Astrocyte (in vitro differentiated cells and primary cell): ENCODE data around the gene TOP3B.

Source experiments
- EZH2 ChIP-seq: IDR thresholded peaks from 2 replicates; pipeline ENCODE4 v1.6.1; 2012; ENCODE audit warnings: mild to moderate bottlenecking, low read length, inconsistent platforms; ENCODE audit not compliant: insufficient read depth
- TF ChIP-seq, protein P1 (sequence below): IDR thresholded peaks from 2 replicates; pipeline ENCODE4 v1.5.1; 2011; ENCODE audit warnings: low read depth, mild to moderate bottlenecking, inconsistent platforms, low read length, moderate library complexity; ENCODE audit not compliant: insufficient read depth

DNA sequence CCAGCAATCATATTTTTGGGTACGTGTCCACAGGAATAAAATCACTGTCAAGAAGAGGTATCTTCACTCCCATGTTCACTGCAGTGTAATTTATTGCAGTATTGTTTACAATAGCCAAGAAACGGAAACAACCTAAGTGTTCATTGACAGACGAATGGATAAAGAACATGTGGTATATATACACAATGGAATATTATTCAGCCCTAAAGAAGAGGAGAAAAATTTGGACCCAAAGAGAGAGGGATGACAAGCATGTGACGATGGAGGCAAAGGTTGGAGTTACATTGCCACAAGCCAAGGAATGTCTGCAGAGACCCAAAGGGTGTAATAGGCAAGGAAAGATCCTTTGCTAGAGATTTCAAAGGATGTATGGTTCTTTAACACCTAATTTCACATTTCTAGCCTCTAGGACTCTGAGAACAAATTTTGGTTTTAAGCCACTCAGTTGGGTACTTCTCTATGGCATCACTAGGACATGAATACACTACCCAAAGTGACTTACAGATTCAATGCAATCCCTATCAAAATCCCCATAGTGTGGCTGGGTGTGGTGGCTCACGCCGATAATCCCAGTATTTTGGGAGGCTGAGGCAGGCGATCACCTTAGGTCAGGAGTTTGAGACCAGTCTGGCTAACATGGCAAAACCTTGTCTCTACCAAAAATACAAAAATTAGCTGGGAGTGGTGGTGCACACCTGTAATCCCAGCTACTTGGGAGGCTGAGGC, 31.1 kb upstream of the TOP3B start:
- TF ChIP-seq, protein P1, sequence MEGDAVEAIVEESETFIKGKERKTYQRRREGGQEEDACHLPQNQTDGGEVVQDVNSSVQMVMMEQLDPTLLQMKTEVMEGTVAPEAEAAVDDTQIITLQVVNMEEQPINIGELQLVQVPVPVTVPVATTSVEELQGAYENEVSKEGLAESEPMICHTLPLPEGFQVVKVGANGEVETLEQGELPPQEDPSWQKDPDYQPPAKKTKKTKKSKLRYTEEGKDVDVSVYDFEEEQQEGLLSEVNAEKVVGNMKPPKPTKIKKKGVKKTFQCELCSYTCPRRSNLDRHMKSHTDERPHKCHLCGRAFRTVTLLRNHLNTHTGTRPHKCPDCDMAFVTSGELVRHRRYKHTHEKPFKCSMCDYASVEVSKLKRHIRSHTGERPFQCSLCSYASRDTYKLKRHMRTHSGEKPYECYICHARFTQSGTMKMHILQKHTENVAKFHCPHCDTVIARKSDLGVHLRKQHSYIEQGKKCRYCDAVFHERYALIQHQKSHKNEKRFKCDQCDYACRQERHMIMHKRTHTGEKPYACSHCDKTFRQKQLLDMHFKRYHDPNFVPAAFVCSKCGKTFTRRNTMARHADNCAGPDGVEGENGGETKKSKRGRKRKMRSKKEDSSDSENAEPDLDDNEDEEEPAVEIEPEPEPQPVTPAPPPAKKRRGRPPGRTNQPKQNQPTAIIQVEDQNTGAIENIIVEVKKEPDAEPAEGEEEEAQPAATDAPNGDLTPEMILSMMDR: no peak
- TF ChIP-seq EZH2: no peak
